Measurements from ENCODE around the gene OCLN. TPM values are rescaled to one million over a fixed set of nuclear protein-coding genes. Genes with fewer than 3 reads are reported as not detected.
A peak's percentile ranks its signal among the peaks of the same experiment; 100 is the strongest.
"Not testable (repeated sequence)": the region's sequence is repeated elsewhere in the genome, so short reads cannot be mapped to it uniquely, and the experiment has no call there.

The OCLN gene
- total RNA-seq, 1 donor from 2014 or later = 143 TPM

DNA sequence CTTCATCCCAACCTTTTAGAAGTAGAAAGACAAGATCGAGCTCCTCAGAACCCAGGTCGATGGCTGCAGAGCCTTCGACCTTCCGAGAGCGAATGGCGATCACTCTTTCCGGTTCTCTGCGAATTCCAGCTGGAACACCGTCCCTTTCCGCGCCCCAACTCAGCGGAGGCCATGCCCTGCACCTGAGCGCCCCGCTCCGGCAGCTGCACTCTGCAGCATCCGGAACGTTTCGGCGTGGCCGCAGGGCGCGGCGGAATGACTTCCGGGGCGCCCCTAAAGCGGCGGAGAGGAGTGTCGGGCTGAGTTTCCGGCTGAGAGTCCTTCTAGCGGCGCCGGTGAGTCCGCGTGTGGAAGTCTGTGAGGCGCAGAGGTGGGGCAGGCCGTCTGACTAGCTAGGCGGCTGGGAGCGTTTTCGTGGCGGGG is 67.3 kb downstream of the OCLN start, which contains the start of gene GTF2H2C:
GTF2H2C (plus strand) TSS at position 284 of the 423 bp plus-strand sequence. CDS start 4,942 bp downstream, outside the sequence.
- H3K4me1 Mint-ChIP-seq (ENCODE audit: low read depth); H3K36me3 Mint-ChIP-seq (ENCODE audit: insufficient read depth); H3K27me3 Mint-ChIP-seq; H3K9me3 Mint-ChIP-seq (ENCODE audit: low read depth): not testable (repeated sequence)
- TF ChIP-seq, protein P1, sequence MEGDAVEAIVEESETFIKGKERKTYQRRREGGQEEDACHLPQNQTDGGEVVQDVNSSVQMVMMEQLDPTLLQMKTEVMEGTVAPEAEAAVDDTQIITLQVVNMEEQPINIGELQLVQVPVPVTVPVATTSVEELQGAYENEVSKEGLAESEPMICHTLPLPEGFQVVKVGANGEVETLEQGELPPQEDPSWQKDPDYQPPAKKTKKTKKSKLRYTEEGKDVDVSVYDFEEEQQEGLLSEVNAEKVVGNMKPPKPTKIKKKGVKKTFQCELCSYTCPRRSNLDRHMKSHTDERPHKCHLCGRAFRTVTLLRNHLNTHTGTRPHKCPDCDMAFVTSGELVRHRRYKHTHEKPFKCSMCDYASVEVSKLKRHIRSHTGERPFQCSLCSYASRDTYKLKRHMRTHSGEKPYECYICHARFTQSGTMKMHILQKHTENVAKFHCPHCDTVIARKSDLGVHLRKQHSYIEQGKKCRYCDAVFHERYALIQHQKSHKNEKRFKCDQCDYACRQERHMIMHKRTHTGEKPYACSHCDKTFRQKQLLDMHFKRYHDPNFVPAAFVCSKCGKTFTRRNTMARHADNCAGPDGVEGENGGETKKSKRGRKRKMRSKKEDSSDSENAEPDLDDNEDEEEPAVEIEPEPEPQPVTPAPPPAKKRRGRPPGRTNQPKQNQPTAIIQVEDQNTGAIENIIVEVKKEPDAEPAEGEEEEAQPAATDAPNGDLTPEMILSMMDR (IDR thresholded peaks at IDR 0.05; ENCODE audit: unreplicated experiment) = peak; percentile 41
- Mint-ChIP-seq H3K4me3 (ENCODE audit: low read depth) (peak within 1 kb of the TSS; percentile 88), H3K27ac (peak within 1 kb of the TSS; percentile 96)
- DNase-seq (ENCODE audit: low spot score, unreplicated experiment) = peak; percentile 58

DNA sequence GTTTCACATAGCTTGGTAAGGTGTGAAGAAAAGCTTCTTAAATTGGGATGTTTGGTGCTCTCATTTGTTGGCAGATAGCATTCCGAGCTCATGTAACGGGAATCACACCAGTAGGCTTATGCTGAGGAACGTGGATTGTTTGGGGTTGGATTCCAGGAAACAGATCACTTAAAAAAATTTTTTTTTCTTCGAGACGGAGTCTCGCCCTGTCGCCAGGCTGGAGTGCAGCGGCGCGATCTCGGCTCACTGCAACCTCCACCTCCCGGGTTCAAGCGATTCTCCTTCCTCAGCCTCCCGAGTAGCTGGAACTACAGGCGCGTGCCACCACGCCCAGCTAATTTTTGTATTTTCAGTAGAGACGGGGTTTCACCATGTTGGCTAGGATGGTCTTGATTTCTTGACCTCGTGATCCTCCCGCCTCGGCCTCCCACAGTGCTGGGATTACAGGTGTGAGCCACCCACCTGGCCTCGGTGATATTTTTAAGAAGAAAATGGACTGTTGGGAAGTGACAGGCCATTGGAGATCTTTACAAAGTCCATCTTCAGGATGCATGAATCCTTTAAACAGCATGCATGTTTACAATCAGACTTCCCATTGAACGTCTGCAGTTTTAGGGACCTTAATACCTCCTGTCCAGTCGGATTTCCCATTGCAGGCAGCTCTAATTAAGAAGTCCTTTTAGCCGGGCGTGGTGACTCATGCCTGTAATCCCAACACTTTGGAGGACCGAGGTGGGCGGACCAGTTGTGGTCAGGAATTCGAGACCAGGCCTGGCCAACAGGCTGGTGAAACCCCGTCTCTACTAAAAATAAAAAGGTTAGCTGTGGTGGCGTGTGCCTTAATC is 68.2 kb downstream of the OCLN start:
- not testable (repeated sequence) for H3K27me3 Mint-ChIP-seq; H3K36me3 Mint-ChIP-seq (ENCODE audit: insufficient read depth); H3K27ac Mint-ChIP-seq; H3K4me1 Mint-ChIP-seq (ENCODE audit: low read depth); DNase-seq (ENCODE audit: low spot score, unreplicated experiment); H3K9me3 Mint-ChIP-seq (ENCODE audit: low read depth)
- H3K4me3 Mint-ChIP-seq (ENCODE audit: low read depth) = peak overlapping the region; percentile 65

DNA sequence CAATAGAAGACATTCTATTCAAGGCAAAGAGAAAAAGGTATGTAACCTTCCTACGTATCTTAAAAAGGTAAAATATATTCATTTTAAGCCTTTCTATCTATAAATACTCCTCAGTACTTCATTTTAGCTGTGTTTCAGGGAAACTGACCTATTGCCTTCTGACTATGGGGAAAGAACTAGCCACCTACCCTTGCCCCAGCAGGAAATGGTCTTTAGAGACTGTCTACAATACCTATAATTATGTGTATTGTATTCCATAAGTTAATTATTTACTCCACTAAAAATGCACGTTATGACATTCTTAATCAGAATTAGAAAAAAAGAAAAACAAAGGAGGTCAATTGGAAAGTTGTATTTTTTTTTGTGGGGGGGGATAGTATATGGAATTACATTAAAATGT is 73.6 kb downstream of the OCLN start:
- not testable (repeated sequence) for H3K4me3 Mint-ChIP-seq (ENCODE audit: low read depth); H3K27me3 Mint-ChIP-seq; H3K9me3 Mint-ChIP-seq (ENCODE audit: low read depth); H3K4me1 Mint-ChIP-seq (ENCODE audit: low read depth); DNase-seq (ENCODE audit: low spot score, unreplicated experiment); H3K27ac Mint-ChIP-seq; H3K36me3 Mint-ChIP-seq (ENCODE audit: insufficient read depth)

DNA sequence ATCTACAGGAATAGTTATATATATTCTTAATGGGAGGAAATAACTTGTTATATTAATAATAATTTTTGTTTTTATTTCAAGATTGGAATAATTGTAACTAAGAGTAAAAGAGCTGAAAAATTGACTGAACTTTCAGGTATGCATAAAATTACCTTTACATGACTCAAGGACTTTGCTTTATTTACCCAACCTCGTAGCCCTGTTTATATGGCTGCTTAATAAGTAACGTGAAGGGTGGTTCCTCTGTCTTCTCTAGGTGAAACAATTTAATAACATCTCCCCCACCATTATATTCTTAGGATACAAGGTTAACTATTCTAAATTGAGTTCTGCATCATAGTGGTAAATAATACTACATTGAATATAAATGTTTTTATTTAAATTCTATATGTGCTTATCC is 75.5 kb downstream of the OCLN start:
- not testable (repeated sequence) for H3K27me3 Mint-ChIP-seq

DNA sequence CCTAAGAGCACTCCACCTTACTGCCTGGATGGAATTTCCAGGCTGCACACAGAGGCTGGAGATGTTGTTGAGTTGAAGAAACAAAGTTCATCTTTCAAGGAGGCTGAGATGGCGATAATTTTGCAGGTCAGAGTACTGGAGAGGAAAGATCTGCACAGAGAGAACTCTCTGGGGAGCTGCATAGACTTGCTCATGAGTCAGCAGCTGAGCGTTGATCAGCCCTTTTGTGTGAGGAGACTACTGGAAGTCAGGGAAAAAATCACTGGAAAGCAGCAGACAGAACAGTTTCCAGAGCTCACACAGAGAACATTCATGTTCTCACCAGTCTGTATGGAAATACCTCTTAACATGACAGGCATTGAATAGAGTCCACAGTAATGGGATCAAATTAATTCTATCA is 90.8 kb downstream of the OCLN start:
- H3K4me1 Mint-ChIP-seq (ENCODE audit: low read depth); H3K9me3 Mint-ChIP-seq (ENCODE audit: low read depth); H3K27me3 Mint-ChIP-seq; H3K36me3 Mint-ChIP-seq (ENCODE audit: insufficient read depth); H3K27ac Mint-ChIP-seq; DNase-seq (ENCODE audit: low spot score, unreplicated experiment); H3K4me3 Mint-ChIP-seq (ENCODE audit: low read depth): not testable (repeated sequence)

More for the DNA sequence above, 75.5 kb downstream of the OCLN start:
- not testable (repeated sequence) for H3K27ac Mint-ChIP-seq; H3K4me1 Mint-ChIP-seq (ENCODE audit: low read depth); H3K4me3 Mint-ChIP-seq (ENCODE audit: low read depth); DNase-seq (ENCODE audit: low spot score, unreplicated experiment); H3K9me3 Mint-ChIP-seq (ENCODE audit: low read depth); H3K36me3 Mint-ChIP-seq (ENCODE audit: insufficient read depth)

DNA sequence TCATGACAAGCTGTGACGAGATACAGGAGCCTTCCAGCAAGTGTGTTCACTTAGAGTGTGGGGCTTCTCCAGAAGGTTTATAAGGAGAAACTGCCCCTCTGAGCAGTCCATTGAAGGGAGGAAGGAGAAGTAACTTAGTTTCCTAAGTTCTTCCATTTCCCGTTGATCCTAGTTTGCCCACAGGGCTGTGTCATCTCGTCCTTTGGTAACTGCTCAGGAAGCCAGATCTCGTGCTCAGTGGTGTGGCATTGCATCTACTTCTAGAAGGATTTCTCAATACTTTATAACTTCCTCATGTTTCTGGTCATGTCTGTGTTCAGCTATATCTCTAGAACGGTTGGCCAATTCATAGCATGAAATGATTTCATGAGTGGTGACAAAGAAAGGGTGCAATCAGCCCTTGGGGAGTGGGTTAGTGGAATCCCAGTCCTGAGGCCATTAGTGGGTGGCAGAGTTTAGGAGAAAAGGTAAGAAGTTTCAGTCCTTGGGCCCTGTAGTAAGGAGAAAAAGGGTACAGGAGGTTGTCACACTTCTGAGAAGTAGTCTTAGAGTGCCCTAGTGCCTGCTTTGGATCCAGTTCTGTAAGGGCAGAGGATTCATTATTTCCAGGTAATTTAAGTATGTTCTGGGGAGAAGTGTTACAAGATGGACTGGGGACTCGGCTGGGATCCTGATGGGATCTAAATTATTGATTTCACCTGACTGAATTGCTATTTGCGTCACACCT is 103.7 kb downstream of the OCLN start:
- not testable (repeated sequence) for H3K27ac Mint-ChIP-seq; DNase-seq (ENCODE audit: low spot score, unreplicated experiment); H3K36me3 Mint-ChIP-seq (ENCODE audit: insufficient read depth); H3K27me3 Mint-ChIP-seq; H3K9me3 Mint-ChIP-seq (ENCODE audit: low read depth); H3K4me1 Mint-ChIP-seq (ENCODE audit: low read depth); H3K4me3 Mint-ChIP-seq (ENCODE audit: low read depth)

DNA sequence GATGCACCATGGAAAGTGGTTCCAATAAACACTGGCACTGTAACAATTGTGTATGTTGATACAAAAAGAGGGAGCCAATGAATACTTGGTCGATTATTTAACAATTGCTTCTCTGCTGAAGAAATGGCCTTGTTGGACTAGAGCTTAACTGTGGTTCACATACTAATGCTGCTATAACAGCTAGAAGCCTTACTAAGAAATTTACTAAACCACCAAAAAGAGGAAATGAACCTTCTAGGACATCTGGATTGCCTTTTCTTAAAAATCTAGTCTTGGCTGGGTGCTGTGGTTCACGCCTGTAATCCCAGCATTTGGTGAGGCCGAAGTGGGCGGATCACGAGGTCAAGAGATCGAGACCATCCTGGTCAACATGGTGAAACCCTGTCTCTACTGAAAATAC is 109.4 kb downstream of the OCLN start:
- H3K4me1 Mint-ChIP-seq (ENCODE audit: low read depth); H3K27ac Mint-ChIP-seq; H3K27me3 Mint-ChIP-seq; H3K9me3 Mint-ChIP-seq (ENCODE audit: low read depth); H3K4me3 Mint-ChIP-seq (ENCODE audit: low read depth); H3K36me3 Mint-ChIP-seq (ENCODE audit: insufficient read depth); DNase-seq (ENCODE audit: low spot score, unreplicated experiment): not testable (repeated sequence)

DNA sequence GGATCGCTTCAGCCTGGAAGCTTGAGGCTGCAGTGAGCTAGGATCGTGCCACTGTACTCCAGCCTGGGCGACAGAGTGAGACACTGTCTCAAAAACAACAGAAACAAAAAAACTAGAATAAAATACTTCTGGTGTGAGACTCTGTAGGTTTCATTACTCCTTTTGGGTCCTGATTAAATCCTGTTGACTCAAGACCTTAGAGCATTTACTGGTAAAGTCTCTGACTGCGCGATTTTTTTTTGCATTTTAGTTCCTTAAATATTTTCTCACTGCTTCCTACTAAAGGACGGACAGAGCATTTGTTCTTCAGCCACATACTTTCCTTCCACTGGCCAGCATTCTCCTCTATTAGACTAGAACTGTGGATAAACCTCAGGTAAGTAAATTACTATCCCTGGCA is 114.2 kb downstream of the OCLN start:
- H3K27ac Mint-ChIP-seq; H3K9me3 Mint-ChIP-seq (ENCODE audit: low read depth); H3K36me3 Mint-ChIP-seq (ENCODE audit: insufficient read depth); DNase-seq (ENCODE audit: low spot score, unreplicated experiment); H3K27me3 Mint-ChIP-seq; H3K4me3 Mint-ChIP-seq (ENCODE audit: low read depth); H3K4me1 Mint-ChIP-seq (ENCODE audit: low read depth): not testable (repeated sequence)

Other genes with a start within 250 kb of the OCLN start
- gene CCDC125, start 160.0 kb upstream of the OCLN start, total RNA-seq = 10.8 and 15.5 TPM in 2 replicates
- 34.0 and 36.1 TPM in 2 replicates for gene AK6, start 123.3 kb upstream of the OCLN start, total RNA-seq
- gene TAF9, start 123.3 kb upstream of the OCLN start, total RNA-seq = 53.4 and 58.9 TPM in 2 replicates
- 35.3 and 36.4 TPM in 2 replicates for gene RAD17, start 123.0 kb upstream of the OCLN start, total RNA-seq
- 67.0 and 71.6 TPM in 2 replicates for gene MARVELD2, start 77.7 kb upstream of the OCLN start, total RNA-seq
- 52.6 and 64.1 TPM in 2 replicates for gene GTF2H2C, start 67.4 kb downstream of the OCLN start, total RNA-seq